ENCODE measurements around the gene SLBP.

Gene SLBP

GRCh38 chr4:1670279-1670678 is 41.8 kb downstream of the SLBP start:
- no peak for DNase-seq

- no peak for DNase-seq
Observed at GRCh38 chr4:1669850-1670249, 42.3 kb downstream of the SLBP start.

DNA sequence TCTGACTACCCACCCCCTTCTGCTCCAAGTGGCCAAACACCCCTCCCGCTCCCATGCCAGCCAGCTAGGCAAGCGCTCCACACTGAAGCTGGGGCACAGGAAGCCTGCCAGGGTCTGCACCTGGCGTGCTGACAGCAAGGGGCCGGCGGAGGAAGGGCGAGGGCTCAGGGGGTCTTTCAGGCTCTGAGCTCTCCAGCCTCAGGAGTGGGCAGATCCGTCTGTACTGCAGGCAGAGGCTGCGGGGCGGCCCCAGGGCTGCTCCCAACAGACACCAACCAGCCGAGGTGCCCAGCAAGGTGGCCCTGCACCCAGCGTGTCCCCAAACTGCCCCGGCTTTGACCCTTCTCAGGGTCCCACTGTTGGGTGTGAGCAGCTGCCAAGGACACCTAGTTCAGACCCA is 42.8 kb downstream of the SLBP start:
- DNase-seq: no peak

- DNase-seq: no peak
Observed at GRCh38 chr4:1668488-1668840, 43.7 kb downstream of the SLBP start.

GRCh38 chr4:1667273-1667672 is 44.8 kb downstream of the SLBP start:
- no peak for DNase-seq

GRCh38 chr4:1666391-1666790 is 45.7 kb downstream of the SLBP start:
- DNase-seq: no peak

DNA sequence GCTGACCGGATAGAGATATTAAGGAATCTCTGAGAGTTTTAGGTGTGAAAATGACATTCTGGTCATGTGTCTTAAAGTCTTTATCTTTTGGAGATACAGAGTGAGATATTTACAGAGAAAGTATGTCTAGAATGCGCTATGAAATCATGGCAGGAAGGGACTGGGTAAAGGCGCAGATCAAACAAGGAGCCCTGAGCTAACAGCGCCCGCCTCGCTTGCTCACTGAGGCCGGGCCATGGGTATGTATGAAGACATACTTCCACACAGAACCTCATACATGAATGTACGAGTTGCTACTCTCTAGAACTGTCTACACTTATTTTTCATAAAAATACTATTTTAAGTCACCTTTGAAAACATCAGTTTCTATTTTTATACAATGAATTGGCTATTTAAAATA is 48.0 kb downstream of the SLBP start:
- no peak for DNase-seq

DNA sequence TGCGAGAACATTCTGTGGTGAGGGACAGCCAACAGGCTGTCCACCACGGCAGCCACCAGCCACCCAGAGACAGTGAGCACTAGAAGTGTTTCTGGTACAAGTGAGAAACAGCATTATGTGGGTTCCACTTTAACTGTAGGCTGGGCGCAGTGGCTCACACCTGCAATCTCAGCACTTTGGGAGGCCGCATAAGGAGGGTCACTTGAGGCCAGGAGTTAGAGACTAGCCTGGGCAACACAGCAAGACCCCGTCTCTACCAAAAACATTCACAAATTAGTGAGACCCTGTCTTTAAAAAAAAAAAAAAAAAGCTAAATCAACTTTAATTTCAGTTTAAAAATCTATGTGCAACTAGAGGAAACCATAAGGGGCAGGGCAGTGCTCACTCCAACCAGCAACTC is 48.6 kb downstream of the SLBP start:
- no peak for DNase-seq

GRCh38 chr4:1661695-1662094 is 50.4 kb downstream of the SLBP start:
- no peak for DNase-seq

GRCh38 chr4:1660948-1661677 is 51.0 kb downstream of the SLBP start:
- no peak for DNase-seq

- no peak for DNase-seq
Observed at GRCh38 chr4:1659104-1660043, 52.7 kb downstream of the SLBP start.

DNA sequence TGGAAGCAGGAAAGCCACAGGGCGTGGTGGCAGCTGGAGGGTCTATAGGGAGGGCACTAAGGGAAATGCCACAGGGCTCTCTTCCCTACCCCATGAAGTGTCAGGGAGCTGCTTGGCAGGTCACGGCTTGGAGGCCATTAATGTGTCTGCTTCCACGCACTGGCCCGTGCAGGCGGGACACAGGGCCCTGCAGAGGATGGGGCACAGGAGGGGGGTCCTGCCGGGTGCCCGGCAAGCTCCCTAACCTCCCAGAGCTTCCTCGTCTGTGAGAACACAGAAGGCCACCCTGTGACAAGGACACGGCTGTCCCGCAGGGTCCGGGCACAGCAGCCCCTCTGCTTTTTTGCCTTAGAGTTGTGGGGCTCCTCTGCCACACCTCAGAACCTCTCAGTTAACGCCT is 53.5 kb downstream of the SLBP start:
- DNase-seq: no peak

DNA sequence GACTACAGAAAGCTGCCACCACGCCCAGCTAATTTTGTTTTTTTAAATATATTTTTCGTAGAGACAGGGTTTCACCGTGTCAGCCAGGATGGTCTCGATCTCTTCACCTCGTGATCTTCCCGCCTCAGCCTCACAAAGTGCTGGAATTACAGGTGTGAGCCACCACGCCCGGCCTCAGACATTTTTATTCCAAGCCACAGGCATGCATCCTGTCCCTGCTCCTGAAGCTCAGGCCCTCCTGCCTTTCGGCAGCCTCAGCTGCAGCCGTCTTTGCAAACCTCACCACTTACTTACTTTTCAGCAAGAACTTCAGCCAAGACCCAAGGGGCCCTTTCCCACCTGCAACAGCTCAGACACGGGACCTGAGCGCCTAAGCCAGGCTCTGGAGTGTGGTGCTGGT is 54.0 kb downstream of the SLBP start:
- DNase-seq: no peak

- no peak for DNase-seq
Observed at GRCh38 chr4:1656986-1657385, 55.1 kb downstream of the SLBP start.

DNA sequence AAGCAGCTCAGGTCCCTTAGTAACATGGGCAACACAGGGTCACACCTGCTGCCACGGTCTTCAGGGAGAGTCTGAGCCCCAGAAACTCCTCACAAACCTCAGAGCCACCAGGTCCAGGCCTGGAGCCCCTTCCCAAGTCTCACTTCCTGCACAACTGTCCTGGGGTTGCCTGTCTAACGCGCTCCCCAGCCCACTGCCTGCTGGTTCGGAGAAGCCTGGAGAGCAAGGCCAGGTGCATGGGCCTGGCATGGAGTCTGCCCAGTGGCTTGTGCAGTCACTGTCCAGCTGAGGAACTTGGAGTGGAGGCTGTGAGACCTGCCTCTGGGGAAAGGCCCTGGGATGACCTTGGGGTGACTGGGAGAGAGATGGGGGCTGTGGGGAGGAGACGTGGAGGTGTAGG is 56.0 kb downstream of the SLBP start:
- no peak for DNase-seq

GRCh38 chr4:1655676-1656075 is 56.4 kb downstream of the SLBP start:
- DNase-seq: no peak

DNA sequence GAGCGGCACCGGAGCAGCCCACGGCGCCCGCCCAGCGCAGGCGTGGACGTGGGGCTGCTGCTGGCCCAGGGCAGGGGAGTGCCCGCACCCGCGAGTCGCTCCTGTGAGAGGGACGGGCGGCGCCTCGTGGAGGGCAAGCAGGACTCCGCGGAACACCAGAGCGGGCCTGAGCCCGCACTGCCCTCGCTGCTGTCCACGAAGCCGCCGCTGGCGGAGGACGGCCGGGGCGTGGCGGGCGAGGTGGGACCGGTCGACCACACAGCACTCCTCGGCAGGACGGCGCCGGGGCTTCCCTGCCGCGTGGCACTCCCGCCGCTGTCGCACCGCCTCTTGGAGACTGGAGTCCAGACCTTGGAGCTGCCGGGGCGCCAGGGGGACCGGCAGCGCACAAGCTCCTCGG is 57.0 kb downstream of the SLBP start:
- no peak for DNase-seq

- no peak for DNase-seq
Observed at GRCh38 chr4:1654216-1654955, 57.7 kb downstream of the SLBP start.

- no peak for DNase-seq
Observed at GRCh38 chr4:1653776-1654175, 58.3 kb downstream of the SLBP start.

- DNase-seq: no peak
Observed at GRCh38 chr4:1652088-1652487, 60.0 kb downstream of the SLBP start.

GRCh38 chr4:1651609-1652008 is 60.5 kb downstream of the SLBP start:
- DNase-seq: no peak

GRCh38 chr4:1648962-1649361 is 63.2 kb downstream of the SLBP start:
- DNase-seq: no peak

DNA sequence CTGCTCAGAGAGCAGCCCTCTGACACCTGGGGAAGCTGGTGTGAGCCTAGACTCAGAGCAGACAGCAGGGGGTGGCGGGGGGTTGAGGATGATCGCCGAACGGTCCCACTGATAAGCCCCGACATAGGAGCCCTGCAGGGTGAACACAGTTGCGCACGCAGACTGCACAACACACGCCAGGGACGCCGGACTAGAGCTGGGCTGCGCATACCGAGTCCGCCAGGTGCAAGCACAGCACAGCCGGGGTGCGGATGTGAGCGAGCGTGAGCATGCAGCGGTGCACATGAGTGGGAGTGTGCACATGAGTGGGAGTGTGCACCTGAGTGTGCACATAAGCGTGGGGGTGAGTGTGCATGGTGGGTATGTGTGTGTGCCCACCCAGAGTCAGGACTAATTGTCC is 64.7 kb downstream of the SLBP start:
- no peak for DNase-seq

- no peak for DNase-seq
Observed at GRCh38 chr4:1646690-1647089, 65.4 kb downstream of the SLBP start.
